OCI-LY3 (cell line): Measurements from ENCODE around the gene COX15.

Source experiments
- EZH2phosphoT487 ChIP-seq: fragments of 200-600 bp; shearing (Covaris generic); IDR thresholded peaks from 2 replicates; pipeline ENCODE4 v1.6.1; 2018; ENCODE audit warnings: antibody characterized with exemption, mixed run types, low read depth
- TF ChIP-seq, protein P1 (sequence below): fragments of 200-600, 300-600 bp; sonication (generic); IDR thresholded peaks from 2 replicates; pipeline ENCODE4 v1.5.1; 2014; ENCODE audit warnings: antibody characterized with exemption, low read length, low read depth

DNA sequence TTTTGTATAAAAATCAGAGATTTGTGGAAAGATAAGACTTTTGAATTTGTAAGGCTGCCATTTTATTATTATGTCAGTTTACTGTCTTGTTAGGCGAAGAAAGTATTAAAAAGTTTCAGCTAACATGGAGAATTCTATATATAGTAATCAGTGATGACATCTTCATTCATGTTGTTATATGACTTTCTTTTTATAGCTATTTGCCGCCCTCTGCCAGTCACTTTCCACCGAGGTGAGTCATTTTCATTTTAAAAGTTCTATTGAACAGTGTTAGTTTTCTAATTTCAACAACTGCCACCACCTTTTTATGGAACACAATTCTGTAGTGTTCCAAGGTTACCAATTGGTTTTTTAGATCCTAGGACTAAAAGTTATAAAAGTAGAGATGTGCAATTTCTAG, 11.9 kb upstream of the COX15 start:
- TF ChIP-seq, protein P1, sequence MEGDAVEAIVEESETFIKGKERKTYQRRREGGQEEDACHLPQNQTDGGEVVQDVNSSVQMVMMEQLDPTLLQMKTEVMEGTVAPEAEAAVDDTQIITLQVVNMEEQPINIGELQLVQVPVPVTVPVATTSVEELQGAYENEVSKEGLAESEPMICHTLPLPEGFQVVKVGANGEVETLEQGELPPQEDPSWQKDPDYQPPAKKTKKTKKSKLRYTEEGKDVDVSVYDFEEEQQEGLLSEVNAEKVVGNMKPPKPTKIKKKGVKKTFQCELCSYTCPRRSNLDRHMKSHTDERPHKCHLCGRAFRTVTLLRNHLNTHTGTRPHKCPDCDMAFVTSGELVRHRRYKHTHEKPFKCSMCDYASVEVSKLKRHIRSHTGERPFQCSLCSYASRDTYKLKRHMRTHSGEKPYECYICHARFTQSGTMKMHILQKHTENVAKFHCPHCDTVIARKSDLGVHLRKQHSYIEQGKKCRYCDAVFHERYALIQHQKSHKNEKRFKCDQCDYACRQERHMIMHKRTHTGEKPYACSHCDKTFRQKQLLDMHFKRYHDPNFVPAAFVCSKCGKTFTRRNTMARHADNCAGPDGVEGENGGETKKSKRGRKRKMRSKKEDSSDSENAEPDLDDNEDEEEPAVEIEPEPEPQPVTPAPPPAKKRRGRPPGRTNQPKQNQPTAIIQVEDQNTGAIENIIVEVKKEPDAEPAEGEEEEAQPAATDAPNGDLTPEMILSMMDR: no peak
- no peak for TF ChIP-seq EZH2phosphoT487
